Measurements from ENCODE around the gene CYP3A5. TPM values are rescaled to one million over a fixed set of nuclear protein-coding genes. Genes with fewer than 3 reads are reported as not detected.
A peak's percentile ranks its signal among the peaks of the same experiment; 100 is the strongest.

Gene CYP3A5
- total RNA-seq, 1 experiment from 2014 or later = 2.0 TPM

DNA sequence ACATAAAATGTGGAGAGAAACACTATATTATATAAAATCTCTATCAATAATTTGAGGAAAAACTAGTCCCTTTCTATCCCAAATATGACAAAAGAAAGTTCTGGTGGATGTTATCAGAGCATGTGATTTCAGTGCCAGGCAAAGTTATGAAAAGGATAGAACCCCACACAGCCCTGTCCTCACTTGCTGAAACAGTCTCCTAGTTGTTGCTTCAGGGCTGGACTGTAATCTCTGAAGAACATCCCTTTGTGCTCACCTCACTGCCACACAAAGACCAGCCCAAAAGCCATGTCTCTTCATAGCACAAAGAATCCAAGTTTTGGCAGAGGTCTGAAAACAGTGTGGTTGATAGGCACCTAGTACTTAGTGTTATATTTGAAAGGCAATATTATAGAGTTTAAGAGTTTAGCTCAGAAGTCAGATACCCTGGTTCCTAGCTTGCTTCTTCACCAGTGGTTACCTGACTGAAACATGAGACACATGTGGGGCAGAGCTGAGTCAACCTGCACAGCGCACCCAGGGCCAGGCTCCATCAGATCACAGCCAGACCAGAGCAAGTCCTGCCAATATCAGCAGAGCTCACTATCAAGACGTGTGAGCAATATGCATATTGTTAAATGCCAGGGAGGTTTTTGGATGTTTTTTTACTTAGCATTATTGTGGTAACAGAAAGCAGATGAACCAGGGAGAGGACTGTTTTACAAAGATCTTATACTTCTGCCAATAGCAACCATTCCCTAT is 30.2 kb upstream of the CYP3A5 start:
- H3K27ac ChIP-seq = no peak overlapping the region
- no peak for TF ChIP-seq CTCF (conservative IDR thresholded peaks at IDR 0.05)
- TF ChIP-seq EZH2 (IDR thresholded peaks at IDR 0.05; ENCODE audit: low read depth) = no peak
- H3K4me2 ChIP-seq = no peak overlapping the region
- ChIA-PET POLR2A (ENCODE audit: unreplicated experiment) (interaction anchor here (0.6 kb wide), 2 partner anchors 62 to 234 kb away, joined by 4 to 5 read pairs; no protein-coding TSS in a partner anchor), CTCF (no interaction called here)
- peaks cover 30% of the 10 kb centered on the region for H3K4me1 ChIP-seq (replicated peaks; ENCODE audit: insufficient read depth)
- H3F3A ChIP-seq (ENCODE audit: insufficient read depth, low read depth) = peaks cover 22% of the 10 kb centered on the region; the same call in 1 of the 2 replicates
- H3K9me2 ChIP-seq (ENCODE audit: insufficient read depth) = no peaks in the 10 kb centered on the region
- no TSS peak for BruUV-seq (replicated peaks)
- no peak overlapping the region for H3K4me3 ChIP-seq
- peak in 1 of 2 experiments; percentile 25 for DNase-seq
- no peaks in the 10 kb centered on the region for H3K27me3 ChIP-seq (ENCODE audit: insufficient read depth, low read depth)
- no peaks in the 10 kb centered on the region; the same call in none of the 2 replicates for H3K9me3 ChIP-seq (ENCODE audit: insufficient read depth, low read depth)
- intact Hi-C loops (cut with micrococcal nuclease; ENCODE audit: unreplicated experiment) = no loop called here
- no peaks in the 10 kb centered on the region for H3K79me2 ChIP-seq (ENCODE audit: low read depth)
- no peaks in the 10 kb centered on the region for H4K20me1 ChIP-seq (ENCODE audit: insufficient read depth)
- H2AFZ ChIP-seq = no peak overlapping the region
- no peaks in the 10 kb centered on the region for H3K36me3 ChIP-seq (ENCODE audit: low read depth)

DNA sequence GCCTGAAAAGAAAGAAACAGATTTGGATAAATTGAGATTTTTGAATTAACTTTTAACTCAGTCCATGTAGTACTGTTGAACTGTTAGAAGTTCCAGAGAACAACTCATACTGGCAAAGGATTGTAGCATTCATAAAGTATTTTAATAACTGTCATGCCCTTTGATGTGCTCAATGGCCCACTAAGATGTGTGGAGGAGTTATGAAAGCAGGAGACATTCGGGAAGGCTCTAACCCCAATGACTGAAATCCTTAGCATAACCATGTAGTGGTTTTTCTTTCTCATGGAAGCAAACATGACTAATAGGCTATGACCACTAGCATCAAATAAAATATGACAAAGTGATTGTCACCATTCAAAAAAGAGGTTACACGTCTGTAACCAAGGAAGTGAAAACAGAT is 29.5 kb upstream of the CYP3A5 start:
- no TSS peak for BruUV-seq (replicated peaks)
- Histone ChIP-seq H3K27me3 (ENCODE audit: insufficient read depth, low read depth) (no peaks in the 10 kb centered on the region), H3K4me3 (no peak overlapping the region), H3K9me3 (ENCODE audit: insufficient read depth, low read depth) (no peaks in the 10 kb centered on the region; the same call in 1 of the 2 replicates), H4K20me1 (ENCODE audit: insufficient read depth) (no peaks in the 10 kb centered on the region), H3K4me2 (no peak overlapping the region), H3K36me3 (ENCODE audit: low read depth) (no peaks in the 10 kb centered on the region), H3K4me1 (replicated peaks; ENCODE audit: insufficient read depth) (peaks cover 23% of the 10 kb centered on the region), H3K79me2 (ENCODE audit: low read depth) (no peaks in the 10 kb centered on the region), H3F3A (ENCODE audit: insufficient read depth, low read depth) (peaks cover 15% of the 10 kb centered on the region; the same call in 1 of the 2 replicates), H3K9me2 (ENCODE audit: insufficient read depth) (no peaks in the 10 kb centered on the region), H3K27ac (no peak overlapping the region), H2AFZ (no peak overlapping the region)
- ChIA-PET POLR2A (ENCODE audit: unreplicated experiment) (no interaction called here), CTCF (no interaction called here)
- TF ChIP-seq EZH2 (IDR thresholded peaks at IDR 0.05; ENCODE audit: low read depth) = no peak
- no peak for TF ChIP-seq CTCF (conservative IDR thresholded peaks at IDR 0.05)
- DNase-seq = no peak
- intact Hi-C loops (cut with micrococcal nuclease; ENCODE audit: unreplicated experiment) = no loop called here

DNA sequence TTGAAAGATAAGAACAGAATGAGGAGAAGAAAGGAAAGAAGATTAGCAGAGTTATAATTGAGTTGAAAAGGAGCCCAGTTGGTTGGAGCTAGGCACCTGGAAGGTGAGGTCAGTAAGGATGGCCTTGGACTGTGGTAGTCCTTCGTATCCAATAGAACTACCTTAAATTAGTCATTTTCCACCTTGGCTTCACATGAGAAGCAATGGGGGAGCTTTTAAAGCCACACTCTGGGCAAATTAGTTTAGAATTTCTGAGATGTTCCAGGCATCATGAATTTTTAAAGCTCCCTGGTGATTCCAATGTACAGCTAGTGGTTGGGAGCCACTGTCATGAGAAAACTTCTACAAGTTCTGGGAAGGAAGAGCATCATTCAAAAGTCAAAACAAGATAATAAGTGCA is 27.3 kb upstream of the CYP3A5 start:
- Histone ChIP-seq H3K9me2 (ENCODE audit: insufficient read depth) (no peaks in the 10 kb centered on the region; the same call in 1 of the 2 replicates), H3K79me2 (ENCODE audit: low read depth) (no peaks in the 10 kb centered on the region), H2AFZ (no peak overlapping the region), H3K27ac (no peak overlapping the region), H3F3A (ENCODE audit: insufficient read depth, low read depth) (no peaks in the 10 kb centered on the region), H4K20me1 (ENCODE audit: insufficient read depth) (no peaks in the 10 kb centered on the region), H3K4me2 (no peak overlapping the region), H3K9me3 (ENCODE audit: insufficient read depth, low read depth) (no peaks in the 10 kb centered on the region), H3K36me3 (ENCODE audit: low read depth) (no peaks in the 10 kb centered on the region), H3K27me3 (ENCODE audit: insufficient read depth, low read depth) (no peaks in the 10 kb centered on the region), H3K4me1 (replicated peaks; ENCODE audit: insufficient read depth) (peaks cover 1% of the 10 kb centered on the region; the same call in 1 of the 2 replicates), H3K4me3 (no peak overlapping the region)
- no peak for DNase-seq
- ChIA-PET POLR2A (ENCODE audit: unreplicated experiment) (interaction anchor here (0.6 to 0.9 kb wide), 2 partner anchors 78 to 116 kb away, joined by 5 to 6 read pairs; no protein-coding TSS in a partner anchor), CTCF (no interaction called here)
- no peak for TF ChIP-seq EZH2 (IDR thresholded peaks at IDR 0.05; ENCODE audit: low read depth)
- TF ChIP-seq CTCF (conservative IDR thresholded peaks at IDR 0.05) = no peak
- intact Hi-C loops (cut with micrococcal nuclease; ENCODE audit: unreplicated experiment) = no loop called here
- BruUV-seq (replicated peaks) = no TSS peak
